RPMI7951 (cell line): ENCODE data around the gene GPC6. TPM values are rescaled to one million over a fixed set of nuclear protein-coding genes. Genes with fewer than 3 reads are reported as not detected.

Experiments used
- DNase-seq: peaks from one replicate; pipeline ENCODE4 v3.0.0-alpha.2; 2012; ENCODE audit warnings: low read depth
- total RNA-seq: library from RNA; depleted of rRNA; stranded (reverse); fragments of >200 nt; shearing (Covaris generic); gene quantifications from 2 replicates; pipeline ENCODE4 v1.2.3, GENCODE V29; 2014

The GPC6 gene
- total RNA-seq, 1 experiment from 2014 or later, result under 0.01 TPM

GRCh38 chr13:93843082-93843481, 616.5 kb downstream of the GPC6 start:
- DNase-seq, result no peak

- DNase-seq, result peak; percentile 4
These were observed 620.6 kb downstream of the GPC6 start for GRCh38 chr13:93847162-93847561.

DNA sequence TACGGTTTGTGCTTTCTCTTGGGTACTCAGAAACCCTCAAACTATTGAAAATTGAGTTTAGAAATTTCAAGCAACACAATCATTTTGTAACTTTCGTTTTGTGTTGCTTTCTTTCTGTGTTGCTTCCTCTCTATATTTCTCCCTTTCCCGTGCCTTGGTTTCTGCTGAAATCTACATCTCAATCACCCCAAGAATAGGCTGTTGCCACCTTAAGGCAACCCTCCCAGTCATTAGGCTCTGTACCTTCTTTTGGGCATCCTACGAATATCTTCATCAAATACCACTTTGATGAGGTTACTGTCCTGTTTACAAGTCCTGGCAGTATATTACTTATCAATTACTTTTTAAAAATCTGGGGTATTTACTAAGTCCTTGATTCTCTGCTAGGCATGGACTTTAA, 621.6 kb downstream of the GPC6 start:
- no peak for DNase-seq

DNA sequence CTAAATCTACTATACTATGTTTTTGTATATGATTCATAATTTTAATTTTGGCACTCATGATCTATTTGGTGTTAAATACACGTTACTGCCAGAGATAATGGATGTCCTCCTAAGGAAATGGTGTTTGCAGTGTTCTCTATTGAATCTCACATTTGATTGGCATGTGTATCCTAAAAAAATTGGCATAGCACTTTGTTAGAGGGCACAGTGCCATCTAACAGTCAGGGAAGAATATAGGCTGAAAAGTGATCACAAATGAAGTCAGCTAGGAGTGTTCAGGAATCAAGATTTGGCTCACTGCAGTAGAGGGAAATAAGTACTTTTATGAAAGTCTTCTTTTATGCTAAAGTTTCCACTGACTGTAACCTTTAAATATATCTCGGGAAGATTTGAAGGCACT, 624.6 kb downstream of the GPC6 start:
- DNase-seq, result no peak

DNA sequence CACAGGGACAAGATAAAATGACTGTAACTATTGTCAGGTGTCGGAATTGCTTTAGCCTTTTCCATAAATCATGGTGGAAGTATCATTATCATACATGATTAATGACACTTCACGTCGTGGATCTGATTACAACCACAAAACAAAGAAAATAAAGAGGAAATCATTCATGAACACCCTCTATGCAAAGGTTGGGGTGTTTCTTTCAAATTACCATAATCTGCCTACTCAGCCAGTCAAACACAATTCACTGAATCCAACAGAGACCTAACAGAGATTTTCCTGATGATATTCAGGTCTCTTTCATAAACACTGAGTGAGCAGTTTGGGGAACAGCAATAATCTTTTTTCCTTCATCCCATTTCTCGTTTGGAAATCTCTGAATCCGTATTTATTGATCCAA, 627.3 kb downstream of the GPC6 start:
- no peak for DNase-seq

DNA sequence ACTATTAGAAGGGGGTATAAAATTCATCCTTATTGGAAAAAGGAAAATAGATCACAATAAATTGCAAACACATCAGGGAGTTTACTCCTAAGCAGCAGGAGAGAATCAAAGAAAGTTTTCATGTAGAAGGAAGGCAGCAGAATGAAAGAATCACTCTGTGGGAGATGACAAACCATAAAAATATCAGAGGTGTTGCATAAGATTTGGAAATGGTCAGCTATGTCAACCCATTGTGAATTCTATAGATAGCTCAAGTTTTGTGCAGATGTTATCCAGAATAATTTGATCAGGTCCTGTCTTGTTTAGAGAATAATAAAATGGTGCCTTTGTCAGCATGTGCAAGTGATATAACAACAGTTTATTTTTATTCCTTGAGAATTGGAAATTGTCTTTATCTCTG, 630.5 kb downstream of the GPC6 start:
- no peak for DNase-seq

- no peak for DNase-seq
These were observed 633.1 kb downstream of the GPC6 start for GRCh38 chr13:93859716-93860115.

- DNase-seq, result peak; percentile 14
These were observed 635.2 kb downstream of the GPC6 start for GRCh38 chr13:93861818-93862217.

- DNase-seq, result no peak
These were observed 635.7 kb downstream of the GPC6 start for GRCh38 chr13:93862259-93862658.

DNA sequence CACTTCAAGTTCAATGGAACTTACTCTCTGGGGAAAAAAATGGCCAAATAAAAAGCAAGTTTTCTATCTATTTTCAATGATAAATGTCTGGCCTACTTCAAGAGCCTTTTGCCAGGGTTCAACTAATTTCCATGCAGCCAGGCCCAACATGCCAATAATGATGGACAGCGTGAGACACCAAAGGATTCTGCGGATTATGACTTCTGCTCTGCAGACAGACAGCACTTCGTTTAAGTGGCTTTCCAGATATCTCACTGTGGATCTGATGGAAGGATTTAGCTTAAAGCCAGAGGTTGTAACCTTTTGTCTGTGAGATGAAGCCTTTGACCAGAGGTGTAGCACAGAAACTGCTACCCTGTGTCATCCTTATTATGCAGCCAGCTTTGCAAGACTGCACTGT, 638.6 kb downstream of the GPC6 start:
- no peak for DNase-seq

DNA sequence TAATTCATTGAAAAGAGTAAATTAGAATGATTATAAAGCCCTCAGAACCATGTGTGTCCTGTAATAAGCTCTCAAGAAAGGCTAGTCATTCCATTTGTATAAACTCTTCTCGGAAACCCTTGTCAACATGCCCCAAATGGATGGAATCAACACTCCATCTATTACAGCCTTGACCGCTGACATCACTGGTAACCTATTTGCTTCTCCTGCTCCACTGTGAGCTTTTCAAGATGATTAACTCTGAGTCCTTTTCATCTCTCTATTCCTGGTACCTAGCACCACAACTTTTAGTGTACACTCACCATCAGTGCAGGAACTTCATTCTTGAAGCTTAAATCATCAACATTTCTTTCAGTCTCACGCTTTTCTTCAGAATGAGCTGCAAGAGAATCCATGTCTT, 640.9 kb downstream of the GPC6 start:
- no peak for DNase-seq

DNA sequence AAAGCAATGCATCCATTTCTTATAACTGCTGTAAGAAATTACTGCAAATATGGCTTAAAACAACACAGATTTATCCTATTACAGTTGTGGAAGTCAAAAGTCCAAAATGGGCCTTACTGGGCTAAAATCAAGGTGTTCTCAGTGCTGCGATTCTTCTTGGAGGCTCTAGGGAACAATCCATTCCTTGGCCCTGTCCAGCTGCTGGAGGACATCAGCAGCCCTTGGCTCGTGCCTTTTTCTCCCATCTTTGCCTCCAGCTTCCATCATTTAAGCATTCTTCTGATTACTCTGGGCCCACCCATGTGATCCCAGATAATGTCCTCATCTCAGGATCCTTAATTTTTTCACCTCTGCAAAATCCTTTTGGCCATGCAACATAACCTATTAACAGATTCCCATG, 645.8 kb downstream of the GPC6 start:
- no peak for DNase-seq

DNA sequence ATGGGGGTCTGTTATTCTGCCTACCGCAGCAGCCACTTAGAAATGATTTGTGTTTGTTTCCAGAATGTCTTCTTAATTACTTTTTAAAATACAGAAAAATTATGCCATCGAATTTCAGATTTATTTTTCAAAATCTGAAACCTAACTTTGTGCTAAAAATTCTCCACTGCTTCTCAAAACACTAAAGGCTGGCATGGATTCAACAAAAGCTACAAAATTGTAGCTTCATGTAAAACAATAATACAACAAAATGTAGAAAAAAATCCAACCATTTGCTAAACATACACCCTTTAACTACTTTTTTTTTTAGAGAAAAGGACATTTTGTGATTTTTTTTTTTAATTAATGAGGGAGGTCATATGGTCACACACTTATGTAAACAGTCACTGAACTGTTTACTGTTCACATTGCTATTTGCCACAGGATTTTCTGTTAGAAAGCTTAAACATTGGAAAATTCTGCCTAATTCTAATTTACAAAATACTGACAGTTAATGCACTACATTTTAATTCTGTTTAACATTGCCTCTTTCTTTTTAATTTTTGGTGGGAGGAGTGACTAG, 646.3 kb downstream of the GPC6 start:
- DNase-seq, result no peak

DNA sequence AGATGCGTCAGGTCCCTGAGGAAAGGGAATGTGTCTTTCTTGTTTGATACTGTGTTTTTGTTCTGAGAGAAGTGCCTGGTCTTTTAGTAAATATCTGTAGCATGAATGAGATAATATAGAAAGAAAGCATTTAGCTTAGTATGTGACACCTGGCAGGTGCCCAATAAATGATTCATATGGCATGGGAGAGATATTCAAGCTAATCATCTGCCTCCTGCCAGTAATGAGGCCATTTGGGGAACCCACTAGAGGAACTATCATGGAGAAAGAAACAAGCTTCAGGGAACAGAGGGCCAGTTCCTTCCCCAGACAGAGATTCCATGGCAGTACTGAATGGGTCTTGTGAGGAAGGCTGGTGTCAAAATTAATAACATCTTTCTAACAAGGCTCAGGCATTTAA, 648.9 kb downstream of the GPC6 start:
- DNase-seq, result no peak

DNA sequence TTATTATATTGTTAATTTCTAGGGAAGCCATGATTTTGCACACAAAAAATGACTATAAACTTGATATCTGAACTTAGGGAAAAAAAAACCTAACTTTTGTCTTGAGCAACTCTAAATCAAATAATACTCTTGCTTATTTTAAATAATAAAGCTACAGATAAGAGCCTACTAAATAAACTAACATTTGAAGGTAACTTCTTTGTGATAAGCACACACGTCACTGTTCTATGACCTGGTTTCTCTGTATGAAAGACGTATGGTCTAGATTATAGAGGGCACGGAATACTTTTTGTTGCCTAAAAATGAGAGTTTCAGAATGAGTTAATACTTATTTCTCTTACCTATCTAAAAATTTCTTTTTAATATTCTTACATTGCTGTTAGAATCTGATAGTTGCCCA, 649.6 kb downstream of the GPC6 start:
- no peak for DNase-seq

DNA sequence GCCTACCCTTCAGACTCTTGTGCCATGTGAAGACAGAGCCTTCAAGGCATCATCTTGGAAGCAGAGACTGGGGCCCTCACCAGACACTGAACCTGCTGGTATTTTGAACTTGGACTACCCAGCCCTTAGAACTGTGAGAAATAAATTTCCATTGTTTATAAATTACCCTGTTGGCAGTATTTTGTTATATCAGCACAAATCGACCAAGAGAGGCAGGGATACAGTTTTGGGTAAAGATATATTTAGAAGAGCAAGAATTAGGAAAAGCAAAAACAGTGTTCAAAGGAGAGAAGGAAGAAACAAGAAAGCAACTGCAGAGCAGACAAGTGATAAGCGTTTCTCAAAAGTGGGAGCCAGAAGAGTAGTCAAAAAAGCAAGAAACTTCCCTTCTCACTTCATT, 652.1 kb downstream of the GPC6 start:
- no peak for DNase-seq

- no peak for DNase-seq
These were observed 654.8 kb downstream of the GPC6 start for GRCh38 chr13:93881411-93881810.

DNA sequence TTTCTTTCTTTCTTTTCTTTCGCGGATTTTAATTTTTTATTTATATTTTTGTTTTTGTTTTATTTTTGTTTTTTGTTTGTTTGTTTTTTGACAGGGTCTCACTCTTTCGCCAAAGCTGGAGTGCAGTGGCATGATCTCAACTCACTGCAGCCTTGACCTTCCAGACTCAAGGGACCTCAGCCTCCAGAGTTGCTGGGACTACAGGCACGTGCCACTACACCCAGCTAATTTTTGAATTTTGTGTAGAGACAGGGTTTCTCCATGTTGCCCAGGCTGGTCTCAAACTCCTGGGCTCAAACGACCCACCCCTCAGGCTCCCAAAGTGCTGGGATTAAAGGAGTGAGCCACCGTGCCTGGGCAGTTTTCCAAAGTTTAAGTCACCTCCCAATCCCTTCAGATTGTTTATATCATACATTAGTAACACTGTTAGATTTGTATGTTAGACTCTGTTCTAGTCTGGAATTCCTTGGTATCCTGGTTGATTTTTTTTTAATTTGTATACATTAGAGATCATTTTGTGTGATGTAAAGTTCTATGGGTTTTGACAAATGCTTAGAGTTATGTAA, 655.6 kb downstream of the GPC6 start:
- no peak for DNase-seq

DNA sequence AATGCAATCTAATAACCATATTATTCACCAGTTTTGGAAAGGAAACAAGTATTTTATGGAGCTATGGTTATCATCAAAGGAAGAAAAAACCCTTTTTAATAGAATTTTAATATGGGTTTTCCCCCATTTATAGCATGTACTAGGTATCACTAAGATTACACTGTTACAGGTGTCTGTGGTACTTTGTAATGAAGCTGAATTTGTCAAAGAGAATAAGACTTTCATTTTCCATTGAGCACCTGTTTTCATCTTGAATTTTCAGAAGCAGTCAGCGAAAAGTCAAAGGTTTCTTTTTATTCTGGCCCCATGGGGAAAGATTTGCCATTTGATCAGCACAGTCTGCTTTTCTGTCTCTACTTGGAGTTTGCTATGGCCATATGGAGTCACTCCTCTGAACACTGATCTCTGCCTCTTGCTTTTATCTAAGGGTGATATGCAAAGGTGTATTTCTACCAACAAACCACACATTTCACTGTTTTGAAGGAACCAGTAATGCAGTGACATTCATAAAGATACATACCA, 662.9 kb downstream of the GPC6 start:
- DNase-seq, result no peak

- no peak for DNase-seq
These were observed 673.4 kb downstream of the GPC6 start for GRCh38 chr13:93899981-93900380.

DNA sequence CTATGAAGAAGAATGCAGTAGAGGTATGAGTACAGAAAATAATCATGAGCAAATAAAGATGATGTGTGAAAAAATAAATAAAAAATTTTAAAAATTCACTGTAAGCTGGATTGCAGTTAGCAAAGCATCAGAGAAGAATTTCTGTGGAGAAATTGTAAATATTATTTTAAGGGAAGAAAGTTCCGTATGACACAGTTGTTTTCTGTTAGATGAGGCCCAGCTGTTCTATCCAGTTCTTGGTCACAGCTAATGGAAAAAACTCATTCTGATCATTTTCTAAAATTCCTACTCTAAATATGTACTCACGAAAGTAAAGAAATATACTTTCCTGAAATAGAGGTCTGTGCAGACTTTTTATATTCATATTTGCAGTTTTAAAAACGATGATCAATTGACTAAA, 674.1 kb downstream of the GPC6 start:
- DNase-seq, result no peak

DNA sequence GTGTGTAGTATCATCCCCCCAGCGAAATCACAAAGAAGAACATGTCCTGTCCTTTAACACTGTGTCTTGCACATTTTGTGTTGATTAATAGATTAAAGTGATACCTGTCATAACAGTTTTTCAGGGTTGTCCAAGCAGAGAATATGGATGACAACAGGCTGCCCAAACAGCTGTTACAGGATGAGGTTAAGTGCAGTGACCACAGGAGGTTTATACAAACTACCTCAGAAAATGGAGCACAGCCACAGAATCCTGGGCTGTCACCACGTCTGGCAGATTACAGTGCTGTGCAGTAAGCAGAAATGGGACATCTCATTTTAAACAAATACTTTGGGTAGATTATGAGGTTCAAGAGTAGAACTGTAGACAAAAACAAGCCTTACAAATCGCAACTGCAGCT, 677.3 kb downstream of the GPC6 start:
- DNase-seq, result no peak

DNA sequence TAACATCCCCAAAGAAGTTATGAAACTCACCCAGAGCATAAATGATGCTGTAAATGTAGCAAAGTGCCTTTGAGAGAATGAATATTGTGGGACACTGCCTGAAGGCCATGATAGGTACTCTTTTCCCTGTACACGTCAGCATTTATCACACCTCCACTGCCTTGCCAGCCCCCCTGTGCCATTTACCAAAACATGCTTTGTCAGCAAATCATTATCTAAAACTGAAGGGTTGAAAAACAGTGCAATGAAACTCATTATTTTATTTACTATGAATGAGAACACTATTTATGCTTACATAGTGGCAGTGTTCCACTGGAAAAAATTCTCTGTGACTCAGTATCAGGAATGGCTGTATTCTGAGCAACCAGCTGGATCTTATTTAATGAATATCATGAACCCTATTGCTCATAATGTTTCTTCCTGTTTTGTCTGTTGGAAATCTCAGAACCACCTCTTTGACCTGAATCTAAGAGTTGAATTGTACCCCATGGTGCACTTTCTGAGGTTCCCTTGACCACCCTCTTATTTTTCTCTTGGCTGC, 688.7 kb downstream of the GPC6 start:
- no peak for DNase-seq
